DND-41 (cell line): ENCODE results near the gene USP35.

Source experiments
- EZH2 ChIP-seq: IDR thresholded peaks from 3 replicates; pipeline ENCODE4 v1.6.1; 2012; ENCODE audit warnings: borderline replicate concordance, low read depth, mild to moderate bottlenecking, moderate library complexity, low read length, inconsistent platforms; ENCODE audit not compliant: severe bottlenecking
- TF ChIP-seq, protein P1 (sequence below): IDR thresholded peaks from 2 replicates; pipeline ENCODE4 v1.5.1; 2012; ENCODE audit warnings: borderline replicate concordance, low read length, moderate library complexity, mild to moderate bottlenecking; ENCODE audit not compliant: poor library complexity, severe bottlenecking; ENCODE audit errors: extremely low read depth

DNA sequence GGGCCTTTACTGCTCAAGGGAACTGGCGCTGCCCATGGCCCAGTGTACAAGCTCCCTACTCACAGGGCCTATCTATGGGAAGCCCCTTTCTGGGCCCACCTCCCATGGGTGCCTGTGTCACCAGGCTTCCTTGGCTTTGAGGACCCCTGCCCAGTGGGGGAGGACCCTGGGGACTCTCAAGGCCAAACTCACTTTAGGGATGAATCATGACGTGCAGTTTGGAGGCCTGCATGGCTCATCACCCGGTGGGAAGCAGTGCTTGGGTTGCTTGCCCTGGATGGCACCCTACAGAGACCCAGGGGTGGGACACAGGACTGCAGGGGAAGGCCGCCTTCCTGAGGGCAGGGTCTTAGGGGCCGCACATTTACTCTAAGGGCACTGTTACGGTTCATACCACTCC lies 16.8 kb upstream of the USP35 start:
- TF ChIP-seq, protein P1, sequence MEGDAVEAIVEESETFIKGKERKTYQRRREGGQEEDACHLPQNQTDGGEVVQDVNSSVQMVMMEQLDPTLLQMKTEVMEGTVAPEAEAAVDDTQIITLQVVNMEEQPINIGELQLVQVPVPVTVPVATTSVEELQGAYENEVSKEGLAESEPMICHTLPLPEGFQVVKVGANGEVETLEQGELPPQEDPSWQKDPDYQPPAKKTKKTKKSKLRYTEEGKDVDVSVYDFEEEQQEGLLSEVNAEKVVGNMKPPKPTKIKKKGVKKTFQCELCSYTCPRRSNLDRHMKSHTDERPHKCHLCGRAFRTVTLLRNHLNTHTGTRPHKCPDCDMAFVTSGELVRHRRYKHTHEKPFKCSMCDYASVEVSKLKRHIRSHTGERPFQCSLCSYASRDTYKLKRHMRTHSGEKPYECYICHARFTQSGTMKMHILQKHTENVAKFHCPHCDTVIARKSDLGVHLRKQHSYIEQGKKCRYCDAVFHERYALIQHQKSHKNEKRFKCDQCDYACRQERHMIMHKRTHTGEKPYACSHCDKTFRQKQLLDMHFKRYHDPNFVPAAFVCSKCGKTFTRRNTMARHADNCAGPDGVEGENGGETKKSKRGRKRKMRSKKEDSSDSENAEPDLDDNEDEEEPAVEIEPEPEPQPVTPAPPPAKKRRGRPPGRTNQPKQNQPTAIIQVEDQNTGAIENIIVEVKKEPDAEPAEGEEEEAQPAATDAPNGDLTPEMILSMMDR, result no peak
- TF ChIP-seq EZH2, result no peak
